IMR-90 (cell line): Measurements from ENCODE around the gene ATP1A4. TPM values are rescaled to one million over a fixed set of nuclear protein-coding genes. Genes with fewer than 3 reads are reported as not detected.

Source experiments
- ATAC-seq: fragments of 200-7000 bp; cut with Tn5 transposase; 2 replicates; pipeline ENCODE4 v1.9.1; 2020; ENCODE audit warnings: low read depth, mild to moderate bottlenecking, moderate library complexity
- BruUV-seq: library from RNA; stranded (reverse); fragments of 400-500 nt; replicated peaks from 2 replicates; lab custom pipeline; 2021; lab: Mats Ljungman, UMichigan
- CTCF ChIA-PET: fragments of 300-600 bp; formaldehyde crosslinking; extraction: SDS; loops from one replicate; lab custom pipeline; 2021; ENCODE audit warnings: antibody characterized with exemption; lab: Yijun Ruan, JAX
- POLR2A ChIA-PET: fragments of 300-600 bp; sonication (Branson Sonifier 250); formaldehyde crosslinking; loops from one replicate; lab custom pipeline; 2022; ENCODE audit warnings: antibody characterized with exemption; ENCODE audit not compliant: unreplicated experiment; lab: Charles Lee
- DNase-seq: peaks from one replicate; pipeline ENCODE4 v3.0.0; 2013
- H2AFZ ChIP-seq: replicated peaks from 2 replicates; pipeline ENCODE3; 2013; ENCODE audit warnings: low read length, mild to moderate bottlenecking; ENCODE audit not compliant: poor library complexity
- H2AK5ac ChIP-seq: 2 replicates; pipeline ENCODE4 v1.6.1; 2013; ENCODE audit warnings: low read depth, low read length, inconsistent platforms
- H2AK9ac ChIP-seq: replicated peaks from 2 replicates; pipeline ENCODE3; 2013; ENCODE audit warnings: mild to moderate bottlenecking, low read depth, low read length, moderate library complexity; ENCODE audit not compliant: poor library complexity
- H2BK120ac ChIP-seq: 2 replicates; pipeline ENCODE4 v1.6.1; 2013; ENCODE audit warnings: low read depth, low read length, inconsistent platforms
- H2BK15ac ChIP-seq: 3 replicates; pipeline ENCODE4 v1.6.1; 2013; ENCODE audit warnings: low read depth, low read length, inconsistent platforms
- H2BK20ac ChIP-seq: 2 replicates; pipeline ENCODE4 v1.6.1; 2013; ENCODE audit warnings: low read depth, mild to moderate bottlenecking, inconsistent platforms, low read length, moderate library complexity
- H2BK5ac ChIP-seq: 2 replicates; pipeline ENCODE4 v1.6.1; 2013; ENCODE audit warnings: mild to moderate bottlenecking, low read depth, low read length, inconsistent platforms; ENCODE audit not compliant: poor library complexity, severe bottlenecking
- H3K14ac ChIP-seq: replicated peaks from 2 replicates; pipeline ENCODE4 v1.6.1; 2013; ENCODE audit warnings: low read depth, low read length, inconsistent platforms
- H3K18ac ChIP-seq: 2 replicates; pipeline ENCODE4 v1.6.1; 2013; ENCODE audit warnings: low read depth, low read length, control low read depth
- H3K23ac ChIP-seq: 2 replicates; pipeline ENCODE4 v1.6.1; 2013; ENCODE audit warnings: low read depth, low read length, inconsistent platforms
- H3K27ac ChIP-seq: 2 replicates; pipeline ENCODE4 v1.5.1; 2013; ENCODE audit warnings: mild to moderate bottlenecking, control low read depth, low read length; ENCODE audit not compliant: insufficient read depth
- H3K27me3 ChIP-seq: 2 replicates; pipeline ENCODE4 v1.6.1; 2013; ENCODE audit warnings: low read length; ENCODE audit not compliant: control insufficient read depth, insufficient read depth
- H3K36me3 ChIP-seq: 2 replicates; pipeline ENCODE4 v1.6.1; 2013; ENCODE audit warnings: low read length, mixed read lengths; ENCODE audit not compliant: control insufficient read depth, insufficient read depth
- H3K4ac ChIP-seq: 2 replicates; pipeline ENCODE4 v1.6.1; 2013; ENCODE audit warnings: low read depth, low read length, inconsistent platforms
- H3K4me1 ChIP-seq: 2 replicates; pipeline ENCODE4 v1.6.1; 2013; ENCODE audit warnings: low read length, mixed read lengths; ENCODE audit not compliant: control insufficient read depth, insufficient read depth
- H3K4me2 ChIP-seq: 2 replicates; pipeline ENCODE4 v1.6.1; 2013; ENCODE audit warnings: low read depth, mild to moderate bottlenecking, control low read depth, low read length, moderate library complexity
- H3K4me3 ChIP-seq: 2 replicates; pipeline ENCODE4 v1.5.1; 2013; ENCODE audit warnings: low read depth, mild to moderate bottlenecking, control low read depth, low read length, moderate library complexity; ENCODE audit not compliant: insufficient read depth
- H3K56ac ChIP-seq: 2 replicates; pipeline ENCODE4 v1.6.1; 2013; ENCODE audit warnings: low read length, inconsistent platforms; ENCODE audit not compliant: insufficient read depth; ENCODE audit errors: extremely low read depth
- H3K79me1 ChIP-seq, 2 experiments: 2 replicates each; pipeline ENCODE4 v1.6.1; 2013; ENCODE audit warnings: low read length in 2 of 2, inconsistent platforms in 1 of 2, low read depth in 1 of 2
- H3K9ac ChIP-seq: 2 replicates; pipeline ENCODE4 v1.6.1; 2013; ENCODE audit warnings: low read depth, low read length, control low read depth
- H3K9me1 ChIP-seq: 2 replicates; pipeline ENCODE4 v1.6.1; 2013; ENCODE audit warnings: low read length, inconsistent platforms; ENCODE audit not compliant: insufficient read depth
- H3K9me3 ChIP-seq: 2 replicates; pipeline ENCODE4 v1.6.1; 2013; ENCODE audit warnings: low read length; ENCODE audit not compliant: control insufficient read depth, insufficient read depth
- H4K20me1 ChIP-seq: 2 replicates; pipeline ENCODE4 v1.6.1; 2013; ENCODE audit warnings: low read length, inconsistent platforms; ENCODE audit not compliant: insufficient read depth
- H4K5ac ChIP-seq: 2 replicates; pipeline ENCODE4 v1.6.1; 2013; ENCODE audit warnings: mild to moderate bottlenecking, low read depth, low read length, control low read depth
- H4K8ac ChIP-seq, 2 experiments: 2 replicates each; pipeline ENCODE4 v1.6.1; 2013; ENCODE audit warnings: low read depth in 2 of 2, low read length in 2 of 2, control low read depth in 1 of 2, inconsistent platforms in 1 of 2
- H4K91ac ChIP-seq: 2 replicates; pipeline ENCODE4 v1.6.1; 2013; ENCODE audit warnings: low read depth, low read length, inconsistent platforms; ENCODE audit not compliant: insufficient read depth
- MXI1 ChIP-seq: IDR thresholded peaks from 2 replicates; pipeline ENCODE4 v1.6.1; 2012; ENCODE audit warnings: low read depth, mild to moderate bottlenecking, low read length, moderate library complexity, borderline replicate concordance
- POLR2A ChIP-seq: IDR thresholded peaks from 2 replicates; pipeline ENCODE4 v1.6.1; 2012; ENCODE audit warnings: mild to moderate bottlenecking, low read depth, low read length
- RAD21 ChIP-seq: IDR thresholded peaks from 2 replicates; pipeline ENCODE4 v1.6.1; 2012; ENCODE audit warnings: low read length, improper control_type of control experiment
- RCOR1 ChIP-seq: IDR thresholded peaks from 2 replicates; pipeline ENCODE4 v1.6.1; 2012; ENCODE audit warnings: mild to moderate bottlenecking, low read length, improper control_type of control experiment; ENCODE audit not compliant: insufficient replicate concordance
- RFX5 ChIP-seq: IDR thresholded peaks from 2 replicates; pipeline ENCODE4 v1.8.0; 2012; ENCODE audit warnings: low read depth, mild to moderate bottlenecking, low read length, moderate library complexity
- WGBS, 2 experiments: methylation state at CpG; one replicate each; pipeline versions ENCODE4 v1.1.5 to v1.1.7; 2013; ENCODE audit warnings: missing lambda C conversion rate in 2 of 2; ENCODE audit not compliant: insufficient read length in 1 of 2; ENCODE audit errors: extremely low coverage in 2 of 2; 5-methylcytosine and 5-hydroxymethylcytosine counted together
- dilution Hi-C: fragments of 300-500 bp; cut with HindIII; formaldehyde crosslinking; loops from one replicate; pipeline ENCODE4 v1.14.3; 2018; ENCODE audit warnings: low sequenced_read_pairs; ENCODE audit not compliant: unreplicated experiment
- in situ Hi-C: fragments of 300-500 bp; cut with MboI; formaldehyde crosslinking; loops from 3 replicates; pipeline ENCODE4 v1.14.3; 2019; ENCODE audit warnings: low sequenced_read_pairs, inconsistent platforms, mixed read lengths
- intact Hi-C: fragments of 100-400 bp; cut with micrococcal nuclease; formaldehyde crosslinking; loops from 2 replicates; pipeline ENCODE4 v1.10.0; 2022
- polyA plus RNA-seq, 3 experiments: library from polyadenylated mRNA; depleted of rRNA; stranded (reverse); fragments of >200 nt; gene quantifications; 2 replicates each; pipeline ENCODE4 v1.2.3, GENCODE V29; 2012; ENCODE audit warnings: low replicate concordance in 1 of 3
- total RNA-seq: library from RNA; depleted of rRNA; stranded (reverse); fragments of >200 nt; gene quantifications from 2 replicates; pipeline ENCODE4 v1.2.3, GENCODE V29; 2012
- TF ChIP-seq, protein P1 (sequence below): conservative IDR thresholded peaks from 2 replicates; pipeline ENCODE4 v1.5.1; 2012; ENCODE audit warnings: mild to moderate bottlenecking, low read depth, low read length, improper control_type of control experiment

ATP1A4 gene
- total and polyA plus RNA-seq, 2 of the 4 experiments (the other 2 are of a cell fraction): not detected

DNA sequence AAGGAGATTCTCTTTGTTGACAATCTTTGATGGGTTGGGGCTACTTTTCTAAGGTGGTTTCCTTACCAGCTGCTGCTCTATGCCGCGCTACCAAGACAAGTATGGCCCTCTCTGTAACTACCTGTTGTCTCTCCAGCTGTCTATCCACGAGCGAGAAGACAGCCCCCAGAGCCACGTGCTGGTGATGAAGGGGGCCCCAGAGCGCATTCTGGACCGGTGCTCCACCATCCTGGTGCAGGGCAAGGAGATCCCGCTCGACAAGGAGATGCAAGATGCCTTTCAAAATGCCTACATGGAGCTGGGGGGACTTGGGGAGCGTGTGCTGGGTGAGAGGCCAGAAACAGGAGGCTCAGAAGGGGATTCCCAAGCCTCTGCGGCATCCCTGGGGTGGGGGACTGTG, 21.4 kb upstream of the ATP1A4 start:
- no peak overlapping the region for H2AK9ac ChIP-seq
- no peak overlapping the region for H2BK20ac ChIP-seq
- no peaks in the 10 kb centered on the region for H3K36me3 ChIP-seq
- no peak overlapping the region for H3K4me3 ChIP-seq
- no peak overlapping the region for H3K27ac ChIP-seq
- no peak overlapping the region for H3K14ac ChIP-seq
- POLR2A ChIA-PET: no interaction called here
- H3K4me1 ChIP-seq: peaks cover 9% of the 10 kb centered on the region
- H2AFZ ChIP-seq: no peak overlapping the region
- no CpG with 5 or more reads among the region's 11 CpGs for WGBS, 2 experiments
- H4K8ac ChIP-seq: no peak overlapping the region
- no peak overlapping the region for H3K4me2 ChIP-seq
- H2BK15ac ChIP-seq: no peak overlapping the region
- DNase-seq (no peak), ATAC-seq (no peak)
- H2BK120ac ChIP-seq: no peak overlapping the region
- no peak overlapping the region for H3K9ac ChIP-seq
- H3K9me1 ChIP-seq: peaks cover 15% of the 10 kb centered on the region
- no peak overlapping the region for H4K91ac ChIP-seq
- CTCF ChIA-PET: no interaction called here
- H3K79me1 ChIP-seq: no peaks in the 10 kb centered on the region
- no peak overlapping the region for H3K18ac ChIP-seq
- in situ Hi-C loops: no loop called here
- TF ChIP-seq POLR2A (no peak), RCOR1 (no peak), RFX5 (no peak), RAD21 (no peak), MXI1 (no peak)
- TF ChIP-seq, protein P1, sequence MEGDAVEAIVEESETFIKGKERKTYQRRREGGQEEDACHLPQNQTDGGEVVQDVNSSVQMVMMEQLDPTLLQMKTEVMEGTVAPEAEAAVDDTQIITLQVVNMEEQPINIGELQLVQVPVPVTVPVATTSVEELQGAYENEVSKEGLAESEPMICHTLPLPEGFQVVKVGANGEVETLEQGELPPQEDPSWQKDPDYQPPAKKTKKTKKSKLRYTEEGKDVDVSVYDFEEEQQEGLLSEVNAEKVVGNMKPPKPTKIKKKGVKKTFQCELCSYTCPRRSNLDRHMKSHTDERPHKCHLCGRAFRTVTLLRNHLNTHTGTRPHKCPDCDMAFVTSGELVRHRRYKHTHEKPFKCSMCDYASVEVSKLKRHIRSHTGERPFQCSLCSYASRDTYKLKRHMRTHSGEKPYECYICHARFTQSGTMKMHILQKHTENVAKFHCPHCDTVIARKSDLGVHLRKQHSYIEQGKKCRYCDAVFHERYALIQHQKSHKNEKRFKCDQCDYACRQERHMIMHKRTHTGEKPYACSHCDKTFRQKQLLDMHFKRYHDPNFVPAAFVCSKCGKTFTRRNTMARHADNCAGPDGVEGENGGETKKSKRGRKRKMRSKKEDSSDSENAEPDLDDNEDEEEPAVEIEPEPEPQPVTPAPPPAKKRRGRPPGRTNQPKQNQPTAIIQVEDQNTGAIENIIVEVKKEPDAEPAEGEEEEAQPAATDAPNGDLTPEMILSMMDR: no peak
- H3K27me3 ChIP-seq: peaks cover 23% of the 10 kb centered on the region
- H3K56ac ChIP-seq: no peak overlapping the region
- no TSS peak for BruUV-seq
- dilution Hi-C loops: no loop called here
- H3K4ac ChIP-seq: no peak overlapping the region
- no peak overlapping the region for H3K23ac ChIP-seq
- no peak overlapping the region for H2AK5ac ChIP-seq
- no peaks in the 10 kb centered on the region for H4K20me1 ChIP-seq
- H3K9me3 ChIP-seq: no peaks in the 10 kb centered on the region
- no peak overlapping the region for H2BK5ac ChIP-seq
- no peak overlapping the region for H4K5ac ChIP-seq
- intact Hi-C loops: no loop called here
